ENCODE results near the gene MET. TPM values are rescaled to one million over a fixed set of nuclear protein-coding genes. Genes with fewer than 3 reads are reported as not detected.

MET gene
- total and polyA plus RNA-seq, 2 of the 8 experiments (the other 6 are each of a cell fraction or from before 2014, with no cell fraction given) = 3.5 to 12.9 TPM

- no peak overlapping the region for H3K18ac ChIP-seq (ENCODE audit: extremely low read depth, low read length)
- H2BK5ac ChIP-seq (ENCODE audit: low read depth, low read length) = no peak overlapping the region
- peaks cover 0 to 10% (median 2%) of the 10 kb centered on the region in 4 experiments; a peak in 3 of 7 replicates for H3K4me1 ChIP-seq (replicated peaks in 1 of 4; ENCODE audit: control insufficient read depth in 3 of 4, insufficient read depth in 4 of 4, low read length in 3 of 4)
- no peak overlapping the region for H4K8ac ChIP-seq (ENCODE audit: extremely low read depth, insufficient read depth, low read length)
- no peak overlapping the region for H2BK120ac ChIP-seq (replicated peaks; ENCODE audit: low read depth, low read length)
- H3K36me3 ChIP-seq (ENCODE audit: control insufficient read depth in 2 of 4, insufficient read depth in 4 of 4, low read length in 3 of 4) = no peaks in the 10 kb centered on the region
- H4K20me1 ChIP-seq (replicated peaks in 1 of 2; ENCODE audit: control insufficient read depth in 1 of 2, insufficient read depth in 2 of 2, low read length in 2 of 2) = no peaks in the 10 kb centered on the region
- no peaks in the 10 kb centered on the region for H3K23me2 ChIP-seq (ENCODE audit: low read depth, low read length)
- H3K14ac ChIP-seq (ENCODE audit: insufficient read length) = no peak overlapping the region
- no peak overlapping the region for H3K4me2 ChIP-seq (ENCODE audit: insufficient read depth in 1 of 2, low read depth in 2 of 2, low read length in 2 of 2)
- POLR2A ChIA-PET (ENCODE audit: partially characterized antibody) = interaction anchor here (1.4 kb wide), 1 partner anchor 11 kb away, joined by 3 read pairs; no protein-coding TSS in a partner anchor
- no peak overlapping the region for H3K4me3 ChIP-seq (ENCODE audit: extremely low read depth in 1 of 4, insufficient read depth in 2 of 4, low read depth in 3 of 4, low read length in 4 of 4)
- no peak overlapping the region for H3K27ac ChIP-seq (ENCODE audit: low read depth, low read length)
- no peak overlapping the region for H2AFZ ChIP-seq (ENCODE audit: low read length)
- TF ChIP-seq POLR2A (IDR thresholded peaks at IDR 0.05; ENCODE audit: control extremely low read depth in 1 of 2, low read depth in 2 of 2, low read length in 2 of 2) = no peak
- TF ChIP-seq CTCF (IDR thresholded peaks at IDR 0.05; ENCODE audit: control extremely low read depth in 1 of 3, insufficient read depth in 1 of 3, low read depth in 1 of 3, low read length in 3 of 3) = no peak
- no peak for TF ChIP-seq SIRT6 (IDR thresholded peaks at IDR 0.05; ENCODE audit: low read length)
- no peak for TF ChIP-seq PHF8 (conservative IDR thresholded peaks at IDR 0.05; ENCODE audit: low read depth, low read length)
- TF ChIP-seq BRCA1 (IDR thresholded peaks at IDR 0.05; ENCODE audit: low read depth, low read length) = no peak
- no peak for TF ChIP-seq SAP30 (IDR thresholded peaks at IDR 0.05; ENCODE audit: insufficient read depth, insufficient replicate concordance, low read length)
- TF ChIP-seq ATF3 (IDR thresholded peaks at IDR 0.05; ENCODE audit: insufficient read depth, low read depth, low read length) = no peak
- no peak for TF ChIP-seq RBBP5 (IDR thresholded peaks at IDR 0.05; ENCODE audit: borderline replicate concordance, low read depth, low read length)
- H2BK20ac ChIP-seq (ENCODE audit: low read length) = no peak overlapping the region
- no peak overlapping the region for H4K91ac ChIP-seq (replicated peaks; ENCODE audit: insufficient read length, low read length)
- no peak overlapping the region for H3K23ac ChIP-seq (ENCODE audit: insufficient read length)
- no peak overlapping the region for H3K9ac ChIP-seq (replicated peaks in 1 of 4; ENCODE audit: extremely low read depth in 1 of 4, low read depth in 3 of 4, low read length in 3 of 4)
- H3K79me2 ChIP-seq (ENCODE audit: control insufficient read depth in 1 of 2, insufficient read depth in 2 of 2, low read length in 2 of 2) = no peaks in the 10 kb centered on the region
- H3K9me3 ChIP-seq (ENCODE audit: insufficient read depth in 2 of 2, low read depth in 1 of 2, low read length in 1 of 2) = no peaks in the 10 kb centered on the region
- no peak overlapping the region for H4K5ac ChIP-seq (ENCODE audit: insufficient read length, low read depth, low read length)
- CTCF ChIA-PET (ENCODE audit: partially characterized antibody) = interaction anchor here (1.0 to 1.2 kb wide), 2 partner anchors 12 to 212 kb away, joined by 3 to 6 read pairs; no protein-coding TSS in a partner anchor
- H2BK12ac ChIP-seq (ENCODE audit: low read depth, low read length) = no peak overlapping the region
- no peak overlapping the region for H2AK5ac ChIP-seq (ENCODE audit: low read depth, low read length)
- H3K79me1 ChIP-seq (ENCODE audit: low read depth, low read length) = no peaks in the 10 kb centered on the region
- FAIRE-seq = no peak
- no peaks in the 10 kb centered on the region for H3K27me3 ChIP-seq (replicated peaks in 1 of 4; ENCODE audit: control insufficient read depth in 3 of 4, extremely low read depth in 1 of 4, insufficient read depth in 3 of 4, low read length in 3 of 4)
- no peak overlapping the region for H2BK15ac ChIP-seq (ENCODE audit: low read length)
- WGBS, 2 experiments (ENCODE audit: extremely low coverage in 1 of 2, insufficient coverage in 1 of 2, insufficient read length in 1 of 2, insufficient replicate concordance in 2 of 2, low coverage in 1 of 2, low lambda C conversion rate in 2 of 2, missing lambda C conversion rate in 1 of 2) = 79% methylated on average over 1 of the region's 1 CpG; no CpG with 5 or more reads in 1 of the 2 experiments
- DNase-seq (ENCODE audit: low read depth in 1 of 2, low spot score in 2 of 2) = no peak
- H3K56ac ChIP-seq (replicated peaks; ENCODE audit: insufficient read length, low read depth, low read length) = no peak overlapping the region
- H3K4ac ChIP-seq (replicated peaks; ENCODE audit: insufficient read length, low read depth, low read length) = no peak overlapping the region
Measured at GRCh38 chr7:116738378-116738777, 66.4 kb downstream of the MET start.
